Activated CD8-positive, alpha-beta memory T cell treated with anti-CD3 and anti-CD28 coated beads, Interleukin-2, amount 50 U/mL, for 4 hours (primary cell): Measurements from ENCODE around the gene PALD1.

Experiments used
- DNase-seq: peaks from one replicate; pipeline ENCODE4 v3.0.0-alpha.2; 2020

PALD1 gene

GRCh38 chr10:70458329-70459060 lies 20.1 kb upstream of the PALD1 start:
- peak; percentile 64 for DNase-seq

DNA sequence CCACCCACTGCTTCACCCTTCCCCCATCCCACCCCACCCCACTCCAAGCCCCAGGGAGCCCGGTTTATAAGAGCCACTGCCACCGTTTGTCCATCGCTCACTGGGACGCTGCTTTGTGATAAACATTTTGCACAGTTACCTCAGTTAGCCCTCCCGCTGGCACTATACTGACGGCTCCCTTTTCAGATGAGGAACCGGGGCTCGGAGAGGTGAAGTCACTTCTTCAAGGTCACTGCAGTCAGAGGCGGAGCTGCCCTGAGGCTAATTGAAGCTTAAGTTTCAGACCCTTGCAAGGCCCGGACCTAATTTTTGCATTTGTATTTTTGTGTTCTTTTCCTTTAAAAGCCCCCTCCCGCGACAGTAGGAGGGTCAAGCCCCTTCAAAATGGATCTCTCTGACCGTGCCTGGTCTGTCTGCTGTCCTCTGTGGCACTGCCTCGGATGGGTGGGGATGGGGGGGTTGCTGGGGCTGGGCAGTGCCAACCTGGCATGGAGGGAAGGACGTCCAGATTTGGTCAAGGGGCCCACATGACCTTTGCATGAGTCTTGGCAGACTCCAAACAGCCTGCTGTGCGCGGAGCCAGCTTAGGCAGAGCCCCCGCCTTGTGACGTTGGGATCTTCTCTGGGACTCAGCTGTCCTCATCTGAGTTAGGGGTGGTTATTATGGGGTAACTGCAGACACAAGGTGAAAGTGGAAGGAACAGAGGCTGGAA lies 19.4 kb upstream of the PALD1 start:
- DNase-seq = no peak

- DNase-seq = no peak
Observed at GRCh38 chr10:70459774-70460490, 18.6 kb upstream of the PALD1 start.

- DNase-seq = peak; percentile 57
Observed at GRCh38 chr10:70461397-70462348, 16.9 kb upstream of the PALD1 start.

DNA sequence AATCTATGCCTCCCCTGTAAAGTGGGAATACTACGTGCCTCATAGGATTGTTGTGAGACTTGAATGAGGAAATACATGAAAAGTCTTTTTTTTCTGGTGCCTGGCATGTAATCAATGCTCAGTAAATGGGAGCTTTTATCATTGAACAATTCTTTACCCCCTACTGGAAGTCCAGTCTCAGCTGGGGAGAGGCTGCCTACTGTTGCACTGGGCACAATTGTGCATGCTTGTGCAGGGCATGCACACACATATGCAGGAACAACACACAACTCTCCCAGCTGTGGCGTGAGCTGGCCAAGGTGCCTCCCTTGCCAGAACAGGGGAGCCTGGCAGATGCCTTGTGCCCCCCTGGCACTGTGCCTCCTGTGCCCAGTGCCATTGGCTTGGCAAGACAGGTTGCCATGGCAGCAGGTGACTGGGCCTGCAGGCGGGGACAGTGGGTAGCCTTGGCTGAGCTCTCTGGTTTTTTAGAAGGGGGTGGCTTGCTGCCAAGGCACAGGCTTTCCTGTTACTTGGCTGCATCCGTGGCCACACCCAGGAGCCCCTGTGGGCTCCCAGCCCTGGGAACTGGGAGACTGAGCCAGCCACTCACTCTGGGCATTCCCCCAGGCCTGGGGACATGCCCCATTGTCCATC lies 16.1 kb upstream of the PALD1 start:
- no peak for DNase-seq

DNA sequence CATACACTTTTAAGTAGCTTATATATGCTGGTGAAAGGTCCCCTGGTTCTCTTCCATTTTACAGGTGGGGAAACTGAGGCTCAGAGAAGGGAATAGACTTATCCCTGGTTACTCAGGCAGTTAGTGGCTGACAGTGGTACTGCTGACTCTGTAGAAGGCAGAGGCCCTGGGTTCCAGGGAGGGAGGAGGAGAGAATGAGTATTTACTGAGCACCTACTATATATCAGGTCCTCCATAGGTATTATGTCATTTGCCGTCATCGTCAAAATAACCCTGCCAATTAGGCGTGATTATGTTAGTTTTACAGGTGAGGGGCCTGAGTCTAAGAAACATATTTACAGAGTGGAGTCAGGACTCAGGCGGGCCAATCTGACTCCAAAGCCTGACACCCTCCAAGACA lies 13.3 kb upstream of the PALD1 start:
- no peak for DNase-seq

- DNase-seq = no peak
Observed at GRCh38 chr10:70465832-70466231, 12.7 kb upstream of the PALD1 start.

GRCh38 chr10:70466951-70467350 lies 11.6 kb upstream of the PALD1 start:
- no peak for DNase-seq

GRCh38 chr10:70472799-70473454 lies 5.6 kb upstream of the PALD1 start:
- DNase-seq = no peak

GRCh38 chr10:70474780-70475179 lies 3.8 kb upstream of the PALD1 start:
- no peak for DNase-seq

DNA sequence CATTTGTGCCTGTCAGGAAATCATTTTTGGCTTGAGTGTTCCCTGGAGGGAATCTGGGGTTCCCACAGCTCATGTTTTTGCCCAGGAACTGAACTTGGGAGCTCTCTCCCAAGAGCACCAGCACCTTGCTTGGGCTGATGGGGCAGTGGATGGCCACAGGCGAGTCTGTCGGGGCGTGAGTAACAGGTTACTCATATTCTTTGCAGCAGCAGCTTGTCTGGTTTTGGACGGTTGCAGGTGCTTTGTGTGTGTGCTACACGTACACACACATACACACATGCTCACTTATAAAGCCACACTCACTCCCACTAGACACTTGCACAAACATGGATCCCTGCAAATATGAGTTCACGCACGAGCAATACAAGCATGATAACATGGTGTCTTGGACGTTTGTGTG lies 2.9 kb upstream of the PALD1 start:
- DNase-seq = no peak

GRCh38 chr10:70476249-70477035 lies 2.1 kb upstream of the PALD1 start:
- no peak for DNase-seq

DNA sequence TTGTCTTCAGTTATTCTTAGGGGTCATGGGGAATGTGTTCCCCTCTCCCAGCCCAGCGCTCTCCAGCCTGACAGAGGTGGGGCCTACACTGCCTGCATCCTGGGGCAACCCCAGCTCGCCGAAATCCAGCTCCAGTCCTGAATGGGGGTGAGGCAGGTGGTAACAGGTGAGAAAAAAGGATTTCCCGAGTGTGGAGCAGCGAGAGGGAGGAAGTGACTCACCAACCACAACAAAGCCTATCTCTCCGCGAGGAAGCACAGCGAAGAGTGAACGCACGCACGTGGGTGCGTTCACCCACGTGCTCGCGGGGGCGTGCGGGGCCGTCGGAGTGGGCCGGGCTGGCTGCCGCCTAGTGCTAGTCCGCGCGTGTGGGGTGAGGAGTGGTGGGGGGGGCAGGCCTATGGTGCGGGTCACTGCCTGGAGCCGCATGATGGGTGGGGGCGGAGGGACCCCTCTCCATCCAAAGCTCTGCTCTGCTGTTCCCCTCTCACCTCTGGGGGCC lies 855 bp upstream of the PALD1 start:
- DNase-seq = peak; percentile 85

GRCh38 chr10:70479165-70479581 lies 606 bp downstream of the PALD1 start:
- DNase-seq = no peak

- no peak for DNase-seq
Observed at GRCh38 chr10:70479626-70480238, 1.2 kb downstream of the PALD1 start.

- peak; percentile 26 for DNase-seq
Observed at GRCh38 chr10:70480239-70480861, 1.8 kb downstream of the PALD1 start.

DNA sequence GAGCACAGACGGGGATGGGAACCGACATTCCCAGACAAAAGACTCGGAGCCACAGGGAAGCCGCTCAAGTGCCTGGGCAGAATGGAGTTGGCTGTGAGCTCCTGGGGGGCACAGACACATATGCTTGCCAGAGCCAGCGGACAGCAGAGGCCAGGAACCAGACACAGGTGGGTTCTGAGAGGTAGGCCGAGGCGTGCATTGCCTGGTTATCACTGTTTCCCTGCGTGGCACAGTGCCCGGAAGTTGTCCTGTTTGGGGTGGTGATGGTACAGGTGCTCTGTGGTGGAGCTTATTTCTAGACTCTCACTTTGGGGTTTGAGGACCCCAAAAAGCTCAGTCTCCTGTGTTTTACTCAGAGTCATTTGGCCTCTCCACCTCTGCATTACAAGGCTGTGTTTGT lies 2.5 kb downstream of the PALD1 start:
- no peak for DNase-seq

DNA sequence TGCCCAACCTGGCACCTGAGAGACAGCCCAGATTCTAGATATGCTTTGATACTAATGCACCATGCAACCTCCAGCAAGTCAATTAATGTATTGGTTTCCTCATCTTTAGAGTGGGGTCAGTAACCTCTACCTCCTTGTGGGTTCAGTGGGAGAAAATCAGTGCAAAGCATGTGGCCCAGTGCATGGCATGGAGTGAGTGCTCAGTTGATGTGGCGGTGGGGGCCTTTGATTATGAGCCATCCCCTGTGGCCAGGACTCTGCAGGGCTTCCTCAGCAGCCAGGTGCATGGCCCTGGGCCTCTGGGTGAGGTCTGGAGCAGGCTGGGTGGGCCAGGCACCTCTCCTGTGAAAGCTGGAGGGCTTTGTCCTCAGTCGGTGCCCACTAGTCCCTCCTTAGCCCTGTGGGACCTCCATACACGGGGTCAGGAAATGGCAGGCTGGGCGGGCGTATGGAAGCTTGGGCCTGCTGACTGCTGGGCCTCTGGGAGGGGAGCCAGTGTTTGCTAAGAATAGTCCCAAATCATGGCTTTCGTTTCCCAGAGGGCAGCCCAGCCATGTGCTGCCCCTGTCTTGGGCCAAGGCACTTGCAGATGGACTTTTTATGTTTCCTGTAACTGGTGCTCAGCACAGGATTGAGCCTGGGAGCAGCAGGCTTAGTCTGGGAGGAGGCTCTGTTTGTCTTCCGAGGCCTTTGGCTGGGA lies 3.4 kb downstream of the PALD1 start:
- no peak for DNase-seq
